ENCODE data around the gene RAP1GAP2. TPM values are rescaled to one million over a fixed set of nuclear protein-coding genes. Genes with fewer than 3 reads are reported as not detected.

The RAP1GAP2 gene
- polyA plus RNA-seq, 1 of the 3 experiments (the other 2 are of a cell fraction), result 22.0 TPM

DNA sequence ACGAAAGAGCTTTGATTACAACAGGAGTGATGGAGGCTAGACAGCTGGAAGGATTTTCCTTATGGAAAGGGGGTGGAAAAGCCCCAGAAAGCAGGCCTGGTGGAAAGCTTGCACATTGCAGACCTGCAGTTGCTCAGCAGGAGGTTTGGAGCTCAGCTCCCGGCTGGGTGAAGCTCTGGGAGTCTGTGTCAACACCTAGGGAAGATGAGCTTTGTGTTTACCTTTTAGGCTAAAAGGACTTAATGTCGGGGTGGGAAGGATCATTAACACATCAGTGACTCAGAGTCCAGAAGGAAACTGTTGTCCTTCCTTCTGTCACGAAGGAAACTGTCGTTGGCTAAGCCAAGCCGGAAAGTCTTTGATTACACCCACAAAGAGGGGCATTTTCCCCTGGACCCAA lies 48.2 kb downstream of the RAP1GAP2 start:
- H2AFZ ChIP-seq (ENCODE audit: low read depth), result no peak overlapping the region
- H3K9ac ChIP-seq, result no peak overlapping the region
- POLR2A ChIA-PET, result interaction anchor here (1.4 kb wide), 1 partner anchor 160 kb away, joined by 3 read pairs; no protein-coding TSS in a partner anchor
- peaks cover 3% of the 10 kb centered on the region for H3F3A ChIP-seq (replicated peaks; ENCODE audit: insufficient read depth)
- no peaks in the 10 kb centered on the region for H3K27me3 ChIP-seq (ENCODE audit: insufficient read depth)
- TF ChIP-seq FOXJ3 (CRISPR knock-in tag; IDR thresholded peaks at IDR 0.05) (no peak), EP300 (IDR thresholded peaks at IDR 0.05; ENCODE audit: borderline replicate concordance in 1 of 2, low read depth in 1 of 2, low read length in 1 of 2) (no peak), REST (IDR thresholded peaks at IDR 0.05; ENCODE audit: low read depth, low read length) (no peak), TAF1 (IDR thresholded peaks at IDR 0.05; ENCODE audit: borderline replicate concordance, low read depth, low read length) (no peak), CTCF (IDR thresholded peaks at IDR 0.05) (no peak), FOXM1 (IDR thresholded peaks at IDR 0.05; ENCODE audit: low read depth) (no peak), EZH2phosphoT487 (IDR thresholded peaks at IDR 0.05; ENCODE audit: borderline replicate concordance, low read depth) (no peak), GABPA (IDR thresholded peaks at IDR 0.05; ENCODE audit: low read depth) (no peak), JUND (IDR thresholded peaks at IDR 0.05) (no peak), TCF12 (IDR thresholded peaks at IDR 0.05) (no peak), USF1 (IDR thresholded peaks at IDR 0.05; ENCODE audit: borderline replicate concordance, low read depth) (no peak), RCOR1 (IDR thresholded peaks at IDR 0.05; ENCODE audit: low read length) (no peak), RAD21 (IDR thresholded peaks at IDR 0.05; ENCODE audit: low read length) (no peak), SIN3A (IDR thresholded peaks at IDR 0.05; ENCODE audit: borderline replicate concordance, low read depth, low read length) (no peak)
- TF ChIP-seq, protein P1, sequence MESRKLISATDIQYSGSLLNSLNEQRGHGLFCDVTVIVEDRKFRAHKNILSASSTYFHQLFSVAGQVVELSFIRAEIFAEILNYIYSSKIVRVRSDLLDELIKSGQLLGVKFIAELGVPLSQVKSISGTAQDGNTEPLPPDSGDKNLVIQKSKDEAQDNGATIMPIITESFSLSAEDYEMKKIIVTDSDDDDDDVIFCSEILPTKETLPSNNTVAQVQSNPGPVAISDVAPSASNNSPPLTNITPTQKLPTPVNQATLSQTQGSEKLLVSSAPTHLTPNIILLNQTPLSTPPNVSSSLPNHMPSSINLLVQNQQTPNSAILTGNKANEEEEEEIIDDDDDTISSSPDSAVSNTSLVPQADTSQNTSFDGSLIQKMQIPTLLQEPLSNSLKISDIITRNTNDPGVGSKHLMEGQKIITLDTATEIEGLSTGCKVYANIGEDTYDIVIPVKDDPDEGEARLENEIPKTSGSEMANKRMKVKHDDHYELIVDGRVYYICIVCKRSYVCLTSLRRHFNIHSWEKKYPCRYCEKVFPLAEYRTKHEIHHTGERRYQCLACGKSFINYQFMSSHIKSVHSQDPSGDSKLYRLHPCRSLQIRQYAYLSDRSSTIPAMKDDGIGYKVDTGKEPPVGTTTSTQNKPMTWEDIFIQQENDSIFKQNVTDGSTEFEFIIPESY (IDR thresholded peaks at IDR 0.05; ENCODE audit: borderline replicate concordance, low read depth), result no peak
- TF ChIP-seq, protein P2, sequence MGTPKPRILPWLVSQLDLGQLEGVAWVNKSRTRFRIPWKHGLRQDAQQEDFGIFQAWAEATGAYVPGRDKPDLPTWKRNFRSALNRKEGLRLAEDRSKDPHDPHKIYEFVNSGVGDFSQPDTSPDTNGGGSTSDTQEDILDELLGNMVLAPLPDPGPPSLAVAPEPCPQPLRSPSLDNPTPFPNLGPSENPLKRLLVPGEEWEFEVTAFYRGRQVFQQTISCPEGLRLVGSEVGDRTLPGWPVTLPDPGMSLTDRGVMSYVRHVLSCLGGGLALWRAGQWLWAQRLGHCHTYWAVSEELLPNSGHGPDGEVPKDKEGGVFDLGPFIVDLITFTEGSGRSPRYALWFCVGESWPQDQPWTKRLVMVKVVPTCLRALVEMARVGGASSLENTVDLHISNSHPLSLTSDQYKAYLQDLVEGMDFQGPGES (IDR thresholded peaks at IDR 0.05; ENCODE audit: low read depth, low read length), result no peak
- TF ChIP-seq, protein P3, sequence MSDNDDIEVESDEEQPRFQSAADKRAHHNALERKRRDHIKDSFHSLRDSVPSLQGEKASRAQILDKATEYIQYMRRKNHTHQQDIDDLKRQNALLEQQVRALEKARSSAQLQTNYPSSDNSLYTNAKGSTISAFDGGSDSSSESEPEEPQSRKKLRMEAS (IDR thresholded peaks at IDR 0.05; ENCODE audit: low read depth), result no peak
- WGBS (ENCODE audit: low lambda C conversion rate), result 59% methylated on average over 6 of the region's 6 CpGs
- no peaks in the 10 kb centered on the region for H3K9me2 ChIP-seq
- H3K36me3 ChIP-seq (replicated peaks in 1 of 2; ENCODE audit: control insufficient read depth in 1 of 2, insufficient read depth in 2 of 2, low read length in 1 of 2), result no peaks in the 10 kb centered on the region
- H3K4me3 ChIP-seq (ENCODE audit: low read depth in 2 of 2, low read length in 1 of 2), result no peak overlapping the region
- H3K79me2 ChIP-seq (ENCODE audit: insufficient read depth), result no peaks in the 10 kb centered on the region
- no peak overlapping the region for H3K4me2 ChIP-seq
- H3K4me1 ChIP-seq (ENCODE audit: control insufficient read depth in 1 of 2, insufficient read depth in 2 of 2, low read depth in 1 of 2, low read length in 1 of 2), result peaks cover 6 to 7% of the 10 kb centered on the region in 2 experiments; a peak in 2 of 4 replicates
- no peak overlapping the region for H3K27ac ChIP-seq (ENCODE audit: low read depth in 2 of 2, low read length in 1 of 2)
- H3K9me3 ChIP-seq, result no peaks in the 10 kb centered on the region
- no peaks in the 10 kb centered on the region for H4K20me1 ChIP-seq (ENCODE audit: insufficient read depth)
- CTCF ChIA-PET, result interaction anchor here (6.2 to 12.7 kb wide), 4 partner anchors 8 to 166 kb away, joined by 48 to 238 read pairs (median 97); no protein-coding TSS in a partner anchor
- DNase-seq, result no peak

All from SK-N-SH (cell line).